ENCODE data around the gene LAPTM5.

- no peak for TF ChIP-seq REST (IDR thresholded peaks at IDR 0.05; ENCODE audit: insufficient read depth in 1 of 2, low read depth in 2 of 2, low read length in 2 of 2)
- TF ChIP-seq POLR2AphosphoS5 (IDR thresholded peaks at IDR 0.05; ENCODE audit: low read depth, low read length) = no peak
- no peak for TF ChIP-seq TAF1 (IDR thresholded peaks at IDR 0.05; ENCODE audit: borderline replicate concordance, insufficient read depth, low read length)
Measured at GRCh38 chr1:30753660-30754123, 3.9 kb downstream of the LAPTM5 start.
